Measurements from ENCODE around the gene CYTH3.
"Not testable (repeated sequence)": the region's sequence is repeated elsewhere in the genome, so short reads cannot be mapped to it uniquely, and the experiment has no call there.

The CYTH3 gene

DNA sequence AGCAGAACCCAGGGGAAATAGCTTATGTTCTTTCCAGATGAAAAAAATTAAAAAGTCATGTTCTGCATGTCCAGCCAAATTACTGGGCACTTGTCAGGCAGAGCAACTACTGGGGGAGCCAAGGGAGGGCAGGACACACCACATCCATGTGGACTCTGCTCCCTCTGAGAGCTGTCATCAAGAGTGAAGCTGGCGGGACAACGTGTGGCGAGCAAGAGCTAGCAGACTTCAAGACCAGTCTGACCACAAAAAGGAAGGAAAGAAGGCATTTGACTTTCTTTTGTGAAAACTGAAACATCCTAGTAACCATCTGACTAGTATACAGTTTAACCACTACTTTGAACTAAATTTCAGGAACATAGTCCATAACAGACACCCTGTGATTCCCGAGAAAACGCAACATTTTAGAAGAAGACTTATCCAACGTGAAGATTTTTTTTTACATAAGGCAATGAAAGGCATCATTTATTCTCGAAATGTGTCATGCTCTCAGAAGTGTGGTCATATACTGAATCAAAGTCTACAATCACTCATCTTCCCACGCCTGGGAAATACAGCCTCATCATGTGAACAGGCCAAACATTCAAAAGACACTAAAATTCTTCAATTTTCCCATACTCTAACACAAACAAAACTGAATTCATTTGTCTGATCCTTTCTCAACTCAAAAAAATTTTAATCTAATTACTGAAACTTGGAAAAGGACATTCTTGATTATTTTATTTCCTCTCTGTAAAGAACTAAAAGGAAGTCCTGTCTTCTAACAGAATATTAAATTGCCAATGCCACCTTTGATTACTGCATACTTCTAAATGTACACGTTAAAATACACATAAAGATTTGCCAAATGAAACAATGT lies 15.5 kb downstream of the CYTH3 start:
- DNase-seq = peak in 1 of 5 donors; percentile 25

DNA sequence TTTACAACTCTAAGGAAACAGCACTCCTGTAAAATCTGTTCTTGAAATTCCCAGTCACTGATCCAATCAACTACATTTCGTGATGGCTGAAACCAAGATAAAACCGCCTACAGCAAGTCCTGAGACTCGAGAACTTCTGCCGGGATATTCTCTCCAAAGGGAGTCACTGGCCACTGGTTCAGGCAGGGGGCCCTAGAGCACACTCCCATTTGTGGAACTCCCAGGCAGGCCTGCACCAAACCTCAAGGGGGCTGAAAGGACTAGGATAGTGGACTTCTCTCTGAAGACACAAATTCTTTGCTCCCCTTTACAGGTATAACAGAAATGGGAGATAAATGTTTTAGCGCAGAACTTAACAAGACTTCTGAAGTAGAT lies 16.3 kb downstream of the CYTH3 start:
- no peak for DNase-seq

DNA sequence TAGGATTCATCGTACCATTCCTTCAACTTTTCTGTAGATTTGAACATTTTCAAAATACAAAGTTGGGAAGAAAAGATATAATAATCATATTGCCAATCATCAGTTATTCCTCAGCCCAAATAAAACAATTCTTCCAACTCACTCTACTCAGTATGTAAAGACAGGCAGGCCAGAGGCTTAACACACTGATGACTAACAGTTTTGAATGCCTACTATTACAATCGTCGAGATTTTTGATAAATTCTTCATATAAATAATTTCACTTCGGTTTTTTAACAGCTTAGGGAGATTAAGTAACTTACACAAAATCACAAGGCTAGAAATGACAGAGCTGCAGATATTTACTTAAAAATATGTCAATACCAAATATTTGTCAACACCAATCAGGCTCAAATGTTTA lies 17.6 kb downstream of the CYTH3 start:
- DNase-seq = no peak

DNA sequence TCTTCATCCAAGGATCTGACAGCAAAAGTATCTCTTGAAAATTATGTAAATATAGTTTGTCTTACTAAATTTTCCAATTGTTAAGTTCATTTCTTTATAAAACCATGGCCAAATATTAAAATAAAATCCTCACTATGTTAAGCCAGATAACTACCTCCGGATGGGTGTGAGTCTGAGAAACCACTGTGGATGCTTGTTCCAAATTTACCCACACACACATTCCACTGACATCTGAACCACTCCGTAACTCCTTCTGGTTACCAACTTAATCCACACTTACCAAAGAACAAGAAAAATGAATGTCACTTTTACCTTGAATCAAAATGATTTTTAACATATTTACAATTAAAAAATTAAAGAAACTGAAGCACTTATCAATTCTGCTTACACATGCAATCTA lies 19.7 kb downstream of the CYTH3 start:
- DNase-seq = no peak

DNA sequence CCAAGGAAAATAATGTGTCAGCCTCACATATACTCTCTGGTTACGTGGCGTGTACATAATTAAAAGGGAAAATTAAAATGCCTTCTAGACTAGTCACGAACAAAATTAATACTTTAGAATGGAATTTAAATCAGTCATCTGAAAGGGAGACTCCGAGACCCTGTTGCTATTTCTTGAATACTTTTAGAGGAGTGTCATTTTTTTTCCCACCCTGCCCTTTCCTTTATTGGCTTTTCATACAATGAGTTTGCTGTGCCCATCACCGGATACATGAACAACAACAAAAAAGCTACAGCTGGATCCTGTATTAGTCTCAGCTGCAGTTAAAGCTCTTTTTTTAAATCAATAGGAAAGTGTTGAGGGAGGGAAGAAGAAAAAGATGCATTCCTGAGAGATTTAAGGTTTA lies 20.1 kb downstream of the CYTH3 start:
- no peak for DNase-seq

DNA sequence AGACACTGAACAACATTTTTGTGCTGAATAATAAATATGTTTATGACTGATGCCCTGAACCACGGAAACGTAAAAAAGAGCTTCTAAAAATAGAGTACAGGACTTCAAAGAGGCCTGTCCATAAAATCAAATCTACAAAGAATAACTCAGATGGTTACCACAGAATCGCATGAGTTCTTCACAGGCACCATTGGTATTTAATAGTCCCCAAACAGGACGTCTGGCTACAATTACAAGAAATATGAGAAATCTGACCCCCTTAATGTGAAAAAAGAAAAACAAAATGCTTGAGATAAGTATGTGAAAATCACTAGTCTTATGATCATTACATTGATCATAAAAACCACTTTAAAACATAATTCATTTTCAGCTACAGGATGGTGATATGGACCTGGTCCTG lies 20.8 kb downstream of the CYTH3 start:
- no peak for DNase-seq

DNA sequence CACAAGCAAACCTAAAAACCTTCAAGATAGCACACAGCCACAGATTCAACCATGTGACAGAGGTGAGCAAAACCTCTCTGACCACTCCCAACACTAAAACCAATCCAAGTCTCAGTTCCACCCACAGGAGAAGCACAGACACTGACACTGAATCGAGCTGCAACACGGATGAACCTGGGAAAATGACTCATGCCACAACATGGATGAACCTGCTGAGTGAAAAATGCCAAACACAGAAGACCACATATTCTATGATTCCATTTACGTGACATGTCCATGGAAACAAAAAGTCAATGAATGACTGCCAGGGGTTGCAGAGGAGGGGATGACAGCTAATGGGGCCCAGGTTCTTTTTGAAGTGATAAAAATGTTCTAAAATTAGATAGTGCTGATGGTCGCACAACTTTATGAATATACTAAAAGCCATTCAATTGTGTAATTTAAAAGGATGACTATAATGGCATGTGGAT lies 22.0 kb downstream of the CYTH3 start:
- DNase-seq = peak in 1 of 5 donors; percentile 11

DNA sequence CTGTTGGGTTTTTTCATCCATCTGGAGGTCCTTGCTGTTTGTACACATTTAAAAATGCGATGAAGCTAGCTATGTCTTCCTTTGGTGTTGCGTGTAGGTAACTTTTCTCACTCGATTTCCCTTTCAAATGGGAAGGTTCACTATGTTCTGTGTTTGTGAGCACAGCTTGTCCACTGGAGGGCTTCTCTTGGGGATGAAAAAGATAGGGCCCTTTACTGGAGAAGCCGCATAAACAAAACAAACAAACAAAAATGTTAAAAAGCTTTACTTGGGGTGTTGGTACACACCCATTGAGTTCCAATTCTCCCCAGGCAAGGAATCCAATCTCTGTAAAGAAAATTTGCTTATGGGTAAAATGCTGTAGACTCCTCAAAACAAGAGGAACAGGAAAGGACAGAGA lies 23.4 kb downstream of the CYTH3 start:
- no peak for DNase-seq

DNA sequence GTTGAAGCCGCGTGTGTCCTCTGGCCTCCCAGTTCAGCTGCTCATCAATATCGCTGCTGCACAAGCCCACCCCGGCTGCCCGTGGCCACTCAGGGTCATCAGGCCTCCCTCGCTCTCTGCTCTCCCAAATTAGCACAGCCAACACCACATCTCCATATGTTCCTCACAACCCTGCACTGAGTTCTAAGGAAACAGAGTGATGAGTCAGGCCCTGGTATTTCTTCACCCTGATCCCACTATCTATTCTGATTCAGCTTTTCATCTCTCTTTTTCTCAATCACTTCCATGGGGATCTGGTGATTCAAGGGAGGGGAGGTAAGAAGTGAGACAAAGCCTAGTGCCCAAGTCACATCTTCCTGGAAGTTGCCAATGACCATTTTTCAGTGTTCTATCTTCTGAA lies 23.8 kb downstream of the CYTH3 start:
- DNase-seq = no peak

DNA sequence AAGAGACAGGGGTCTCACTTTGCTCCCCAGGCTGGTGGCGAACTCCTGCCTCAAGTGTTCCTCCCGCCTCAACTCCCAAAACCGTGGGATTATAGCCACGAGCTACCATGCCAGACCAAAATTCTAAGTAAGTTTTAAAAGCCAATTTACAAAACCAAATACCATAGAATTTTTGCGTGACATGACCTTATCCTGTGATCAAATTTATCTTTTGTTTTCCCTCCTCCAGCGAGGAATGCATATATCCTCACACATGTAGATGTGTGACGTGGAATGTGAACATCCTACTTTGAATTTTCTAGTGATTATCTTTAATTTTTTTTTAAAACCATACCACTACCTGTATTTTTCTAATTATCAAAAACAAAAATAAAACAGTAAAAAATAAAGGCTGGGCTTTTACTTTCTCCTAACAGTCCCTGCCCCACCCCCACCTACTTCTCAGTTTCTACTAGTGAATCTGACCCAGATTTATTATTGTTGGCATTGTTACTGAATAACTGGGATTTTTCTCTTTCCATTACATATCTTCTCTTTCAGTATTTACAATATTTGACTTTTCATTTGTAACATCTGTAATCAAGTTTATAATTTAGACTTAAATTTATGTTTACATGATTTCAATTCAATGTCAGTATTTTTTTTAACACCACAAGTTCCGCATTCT lies 26.0 kb downstream of the CYTH3 start:
- DNase-seq = no peak

DNA sequence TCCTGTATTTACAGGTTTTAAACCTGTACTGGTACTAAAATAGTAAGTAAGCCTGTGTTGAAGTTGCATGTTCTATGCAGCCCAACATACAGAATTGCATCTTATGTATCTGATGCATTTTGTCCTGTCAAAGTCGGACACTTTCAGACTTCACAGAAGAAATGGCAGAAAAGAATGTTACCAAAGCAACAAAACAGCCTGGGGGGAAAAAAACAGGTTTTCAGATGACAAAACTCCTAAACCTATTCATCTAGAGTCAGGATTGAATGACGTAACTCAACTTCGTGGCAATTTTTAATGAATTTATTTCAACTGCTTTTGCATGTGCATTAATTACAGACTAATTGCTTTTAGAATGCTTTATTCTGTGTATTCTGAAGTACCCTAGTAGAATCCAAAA lies 28.4 kb downstream of the CYTH3 start:
- DNase-seq = no peak

DNA sequence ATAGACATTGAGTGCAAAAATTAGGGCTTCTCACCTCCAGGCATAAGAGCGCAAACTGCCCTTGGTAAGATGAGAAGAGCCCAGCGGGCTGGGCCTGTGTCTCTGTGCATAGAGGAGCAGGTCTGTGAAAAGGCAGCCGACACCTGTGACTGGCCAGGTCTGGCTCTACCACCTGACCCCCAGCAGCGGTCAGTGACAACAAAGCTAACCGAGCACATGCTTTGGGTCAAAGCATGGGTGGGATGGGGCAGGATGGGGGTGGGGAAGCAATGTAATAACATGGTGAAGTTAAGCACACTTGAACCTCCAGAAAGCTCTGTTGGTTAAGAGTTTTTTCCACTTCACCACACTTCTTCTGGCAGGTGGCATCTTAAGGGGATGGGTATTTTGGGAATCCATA lies 29.3 kb downstream of the CYTH3 start:
- DNase-seq = no peak

DNA sequence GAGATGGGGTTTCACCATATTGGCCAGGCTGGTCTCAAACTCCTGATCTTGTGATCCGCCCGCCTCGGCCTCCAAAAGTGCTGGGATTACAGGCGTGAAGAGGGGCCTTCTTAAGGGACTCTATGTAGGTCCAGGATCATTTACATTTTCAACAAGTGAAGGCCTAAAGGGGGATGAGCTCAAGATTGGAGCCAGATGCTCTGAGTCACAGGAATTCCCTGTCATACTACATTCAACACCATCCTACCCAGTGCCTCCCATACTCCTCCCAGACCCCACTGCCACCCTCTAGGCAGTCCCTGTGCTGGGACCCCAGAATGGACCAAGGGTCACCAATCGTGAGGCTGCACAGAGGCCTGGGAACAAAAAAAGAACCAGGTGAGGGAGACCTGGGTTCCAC lies 29.9 kb downstream of the CYTH3 start:
- no peak for DNase-seq

DNA sequence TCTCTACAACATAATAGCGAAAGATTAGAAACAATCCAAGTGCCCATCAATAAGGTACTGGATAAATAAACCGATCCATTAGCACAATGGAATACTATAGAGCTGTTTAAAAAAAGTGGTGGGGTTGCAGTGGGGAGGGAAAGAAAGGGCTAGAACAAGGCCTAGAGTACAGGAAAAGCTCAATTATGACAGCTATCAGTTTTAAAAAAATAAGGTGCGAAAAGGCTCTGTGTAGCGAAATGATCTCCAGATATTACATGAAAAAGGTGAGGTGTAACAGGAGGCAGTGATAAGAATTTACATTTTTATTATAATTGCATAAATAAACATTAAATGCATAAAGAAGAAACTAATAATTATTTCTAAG lies 30.8 kb downstream of the CYTH3 start:
- no peak for DNase-seq

DNA sequence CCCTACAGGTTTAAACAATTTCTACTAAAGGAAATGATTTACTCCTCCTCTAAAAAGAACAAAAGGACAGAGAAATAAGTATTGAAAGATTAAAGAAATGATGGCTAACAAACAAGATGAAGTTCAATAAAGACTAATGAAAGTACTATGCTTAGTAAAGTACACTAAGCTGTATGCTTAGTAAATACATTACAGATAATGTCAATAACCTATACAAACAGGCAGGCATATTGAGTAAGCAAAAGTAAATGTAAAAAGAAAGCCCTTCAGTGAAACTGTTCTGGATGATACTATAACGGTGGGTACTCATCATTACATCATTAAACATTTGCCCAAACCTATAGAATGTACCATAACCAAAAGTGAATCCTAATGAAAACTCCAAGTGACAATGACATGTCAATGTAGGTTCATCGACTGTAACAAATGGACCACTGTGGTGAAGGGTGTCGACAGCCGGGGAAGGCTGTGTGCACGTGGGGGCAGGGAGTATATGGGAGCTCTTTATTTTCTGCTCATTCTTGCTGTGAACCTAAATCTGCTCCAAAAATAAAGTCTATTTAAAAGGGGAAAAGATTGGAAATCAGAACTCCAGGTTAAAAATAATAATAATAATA lies 34.0 kb downstream of the CYTH3 start:
- no peak for DNase-seq

DNA sequence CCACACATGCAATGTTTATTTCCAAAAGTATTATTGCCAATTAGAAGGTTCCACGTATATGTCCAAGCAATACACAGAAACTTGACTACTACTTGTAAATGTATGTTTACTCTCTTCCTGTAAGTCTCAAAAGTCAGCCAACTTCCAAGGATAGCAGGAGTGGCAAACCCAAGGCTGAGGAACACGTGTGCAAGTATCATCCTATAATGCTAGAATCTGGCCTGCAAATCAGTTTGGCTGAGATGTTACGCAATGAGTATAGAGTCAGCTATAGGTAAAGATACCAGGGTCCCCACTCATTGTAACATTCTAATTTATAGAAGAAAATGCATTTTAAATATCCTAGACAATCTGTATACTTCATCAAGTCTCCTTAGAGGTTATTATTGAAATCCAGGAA lies 34.7 kb downstream of the CYTH3 start:
- no peak for DNase-seq

DNA sequence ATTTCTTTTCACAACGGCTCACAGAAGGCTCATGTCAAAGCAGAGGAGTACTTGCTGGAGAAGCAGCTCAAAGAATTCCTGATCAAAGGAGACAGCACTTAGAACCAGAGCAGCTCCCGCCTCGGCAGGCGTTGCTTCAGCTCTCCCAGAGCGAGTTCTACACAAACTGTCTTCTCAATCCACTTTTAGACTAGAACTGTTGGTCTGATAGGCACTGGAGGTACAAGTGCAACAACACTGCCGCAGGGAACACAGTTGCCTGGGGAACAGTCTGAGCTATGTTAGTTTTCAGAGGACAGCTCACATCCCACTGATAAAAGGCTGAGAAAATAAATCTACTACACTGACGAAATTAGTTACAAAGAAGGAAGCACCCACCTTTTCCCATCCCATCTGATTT lies 35.4 kb downstream of the CYTH3 start:
- no peak for DNase-seq

DNA sequence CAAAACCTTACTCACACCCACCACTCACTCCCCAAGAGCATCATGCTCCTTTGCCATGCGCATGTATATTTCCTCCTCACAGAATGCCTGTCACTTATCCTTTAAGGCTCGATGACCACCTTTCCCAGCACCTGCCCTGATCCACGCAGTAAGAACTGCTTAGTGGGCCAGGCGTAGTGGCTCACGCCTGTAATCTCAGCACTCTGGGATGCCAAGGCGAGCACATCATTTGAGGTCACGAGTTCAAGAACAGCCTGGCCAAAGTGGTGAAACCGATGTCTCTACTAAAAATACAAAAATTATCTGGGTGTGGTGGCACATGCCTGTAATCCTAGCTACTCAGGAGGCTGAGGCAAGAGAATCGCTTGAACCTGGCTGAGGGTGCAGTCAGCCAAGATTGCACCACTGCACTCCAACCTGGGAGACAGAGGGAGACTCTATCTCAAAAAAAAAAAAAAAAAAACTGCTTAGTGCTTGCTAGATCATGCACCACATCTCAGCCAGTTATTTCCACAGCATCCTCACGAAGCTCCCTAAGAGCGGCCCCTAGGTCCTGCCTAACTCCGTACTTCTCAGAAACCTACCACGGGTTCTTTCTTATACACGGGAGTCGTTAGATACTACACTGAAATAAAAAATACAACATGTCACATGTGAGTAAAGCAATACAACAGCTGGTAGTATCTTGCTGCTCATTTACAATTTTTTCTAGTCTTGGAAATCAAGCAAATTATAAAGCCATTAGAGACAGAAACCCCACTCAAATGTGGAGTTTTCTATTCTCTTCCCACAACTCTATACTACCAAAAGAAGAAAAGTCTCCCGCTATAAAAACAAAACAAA lies 37.2 kb downstream of the CYTH3 start:
- DNase-seq = no peak

DNA sequence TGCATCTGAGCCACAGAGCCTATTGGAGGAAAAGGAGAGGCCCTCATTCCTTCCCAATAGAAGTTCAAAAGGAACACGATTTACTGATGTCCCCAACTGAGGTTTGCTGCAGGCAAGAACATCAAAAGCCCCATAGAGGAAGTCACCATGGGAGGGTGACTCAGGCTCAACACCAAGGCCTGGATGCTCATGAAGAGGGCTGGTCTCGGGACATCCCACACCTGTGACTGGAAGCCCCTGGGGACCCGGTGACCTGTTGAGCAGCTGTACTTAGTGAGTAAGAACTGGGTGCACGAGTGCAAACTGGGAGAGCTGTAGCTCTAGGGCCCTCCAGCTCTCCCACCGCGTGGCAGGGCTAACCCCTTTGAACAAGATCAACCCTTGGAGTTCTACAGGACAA lies 38.0 kb downstream of the CYTH3 start:
- DNase-seq = no peak

DNA sequence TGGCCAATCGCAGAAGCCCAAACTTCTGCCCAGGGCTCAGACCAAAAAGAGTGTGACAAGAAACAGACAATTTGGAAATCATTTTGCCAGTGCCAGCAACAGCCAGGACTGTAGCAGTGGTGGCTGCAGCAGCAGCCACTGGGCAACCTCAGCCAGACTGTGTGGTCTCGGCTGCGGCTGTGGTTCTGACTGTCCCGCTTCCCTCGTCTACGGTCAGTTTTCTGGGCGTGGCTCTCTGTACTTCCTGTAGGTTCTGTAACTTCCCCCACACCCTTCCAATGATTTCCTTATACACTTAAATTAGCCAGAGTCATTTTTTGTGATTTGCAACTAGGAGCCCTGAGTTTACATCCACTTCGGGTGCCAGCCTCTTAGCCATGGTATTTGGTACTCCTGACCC lies 39.9 kb downstream of the CYTH3 start:
- DNase-seq = no peak

DNA sequence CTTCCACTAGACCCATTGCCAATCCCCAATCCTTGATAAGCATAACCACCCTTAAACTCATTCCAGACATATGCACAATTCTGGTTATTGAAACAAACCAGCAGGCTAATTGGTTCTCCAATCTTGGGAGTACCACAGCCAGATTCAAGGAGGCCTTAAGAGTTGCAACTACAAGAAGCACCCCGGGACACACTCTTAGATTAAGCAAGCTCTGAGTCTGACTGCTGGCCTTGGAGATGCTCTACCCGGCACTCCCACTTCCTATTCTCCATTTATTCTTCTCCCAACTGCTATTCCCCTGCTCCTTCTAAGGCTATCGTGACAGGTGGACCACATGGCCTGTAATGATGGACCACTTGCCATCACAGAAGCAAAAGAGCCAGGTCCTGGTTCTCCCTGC lies 40.3 kb downstream of the CYTH3 start:
- no peak for DNase-seq

DNA sequence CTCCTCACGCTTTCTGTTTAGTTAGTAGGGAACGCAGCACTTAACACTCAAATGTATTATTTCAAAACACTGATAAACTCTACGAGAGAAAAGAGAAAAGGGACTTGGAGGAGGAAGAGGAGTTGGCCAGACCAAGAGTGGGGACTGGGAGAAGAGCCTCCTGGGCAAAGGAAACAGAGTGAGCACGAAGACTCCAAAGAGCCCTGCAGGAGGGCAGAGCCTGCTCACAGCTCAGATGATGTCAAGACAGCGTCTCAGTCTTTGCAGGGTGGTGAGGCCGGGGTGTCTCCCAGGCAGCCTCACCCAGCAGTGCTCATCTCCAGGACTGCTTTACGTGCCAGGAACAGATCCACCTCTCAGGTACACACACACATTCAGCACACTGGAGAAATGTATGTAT lies 41.2 kb downstream of the CYTH3 start:
- DNase-seq = no peak

DNA sequence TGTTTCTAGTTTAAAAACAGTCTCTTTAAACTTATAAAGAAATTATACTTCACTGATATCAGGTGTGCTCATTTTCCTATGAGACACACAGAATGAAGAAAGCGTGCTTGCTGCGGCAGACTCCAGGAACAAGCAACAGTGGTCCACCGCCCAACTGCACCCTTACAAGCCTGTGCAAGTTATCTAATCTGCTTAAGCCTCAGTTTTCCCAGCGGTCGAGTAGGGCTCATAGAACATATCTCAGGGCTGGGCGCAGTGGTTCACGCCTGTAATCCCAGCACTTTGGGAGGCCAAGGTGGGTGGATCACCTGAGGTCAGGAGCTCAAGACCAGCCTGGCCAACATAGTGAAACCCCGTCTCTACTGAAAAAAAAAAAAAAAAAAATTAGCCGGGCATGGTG lies 43.1 kb downstream of the CYTH3 start:
- not testable (repeated sequence) for DNase-seq

Measured in T-helper 1 cell (primary cell).